ENCODE data around the gene ENOPH1.
"Not testable (repeated sequence)": the region's sequence is repeated elsewhere in the genome, so short reads cannot be mapped to it uniquely, and the experiment has no call there.

Gene ENOPH1

DNA sequence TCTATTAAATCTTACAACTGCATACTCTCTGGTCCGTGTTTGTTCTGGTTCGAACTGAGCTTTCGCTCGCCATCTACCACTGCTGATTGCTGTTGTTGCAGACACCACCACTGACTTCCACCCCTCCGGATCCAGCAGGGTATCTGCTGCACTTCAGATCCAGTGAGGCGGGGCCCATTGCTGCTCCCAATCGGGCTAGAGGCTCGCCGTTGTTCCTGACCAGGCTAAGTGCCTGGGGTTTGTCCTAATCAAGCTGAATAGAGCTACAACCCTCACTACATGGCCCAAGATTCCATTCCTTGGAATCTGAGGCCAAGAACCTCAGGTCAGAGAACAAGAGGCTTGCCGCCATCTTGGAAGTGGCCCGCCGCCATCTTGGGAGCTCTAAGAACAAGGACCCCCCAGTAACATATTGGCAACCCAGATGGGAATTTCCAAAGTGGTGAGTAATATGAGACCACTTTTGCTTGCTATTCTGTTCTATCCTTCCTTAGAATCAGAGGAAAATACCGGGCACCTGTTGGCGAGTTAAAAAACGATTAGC lies 43.3 kb downstream of the ENOPH1 start:
- no peak for DNase-seq

DNA sequence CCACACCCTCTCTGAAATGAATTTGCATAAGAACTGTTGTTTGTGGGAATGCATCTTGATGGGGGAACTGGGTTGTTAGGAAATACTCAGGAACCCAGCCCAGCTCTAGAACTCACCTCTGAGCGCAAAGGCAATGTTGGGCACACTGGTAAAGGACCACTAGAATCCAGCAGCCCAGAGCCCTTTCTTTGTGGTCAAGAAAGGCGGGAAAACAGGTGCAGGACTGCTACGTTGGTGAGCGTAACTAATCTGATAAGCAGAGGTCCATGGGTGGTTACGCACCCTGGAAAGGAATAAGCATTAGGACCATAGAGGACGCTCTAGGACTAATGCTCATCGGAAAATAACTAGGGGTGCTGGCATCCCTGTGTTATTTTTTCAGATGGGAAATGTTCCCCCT lies 45.5 kb downstream of the ENOPH1 start:
- DNase-seq = not testable (repeated sequence)

DNA sequence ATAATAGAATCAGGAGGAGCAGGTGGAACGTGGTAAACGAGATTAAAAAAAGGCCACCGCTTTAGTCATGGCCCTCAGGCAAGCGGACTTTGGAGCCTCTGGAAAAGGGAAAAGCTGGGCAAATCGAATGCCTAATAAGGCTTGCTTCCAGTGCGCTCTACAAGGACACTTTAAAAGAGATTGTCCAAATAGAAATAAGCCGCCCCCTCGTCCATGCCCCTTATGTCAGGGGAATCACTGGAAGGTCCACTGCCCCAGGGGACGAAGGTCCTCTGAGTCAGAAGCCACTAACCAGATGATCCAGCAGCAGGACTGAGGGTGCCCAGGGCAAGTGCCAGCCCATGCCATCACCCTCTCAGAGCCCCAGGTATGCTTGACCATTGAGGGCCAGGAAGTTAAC lies 47.1 kb downstream of the ENOPH1 start:
- not testable (repeated sequence) for DNase-seq

DNA sequence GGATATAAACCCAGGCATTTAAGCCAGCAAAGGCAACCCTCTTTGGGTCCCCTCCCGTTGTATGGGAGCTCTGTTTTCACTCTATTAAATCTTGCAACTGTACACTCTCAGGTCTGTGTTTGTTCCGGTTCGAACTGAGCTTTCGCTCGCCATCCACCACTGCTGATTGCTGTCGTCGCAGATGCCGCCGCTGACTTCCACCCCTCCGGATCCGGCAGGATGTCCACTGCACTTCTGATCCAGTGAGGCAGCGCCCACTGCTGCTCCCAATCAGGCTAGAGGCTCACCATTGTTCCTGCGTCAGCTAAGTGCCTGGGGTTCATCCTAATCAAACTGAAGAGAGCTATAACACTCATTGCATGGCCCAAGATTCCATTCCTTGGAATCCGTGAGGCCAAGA lies 49.2 kb downstream of the ENOPH1 start:
- no peak for DNase-seq

DNA sequence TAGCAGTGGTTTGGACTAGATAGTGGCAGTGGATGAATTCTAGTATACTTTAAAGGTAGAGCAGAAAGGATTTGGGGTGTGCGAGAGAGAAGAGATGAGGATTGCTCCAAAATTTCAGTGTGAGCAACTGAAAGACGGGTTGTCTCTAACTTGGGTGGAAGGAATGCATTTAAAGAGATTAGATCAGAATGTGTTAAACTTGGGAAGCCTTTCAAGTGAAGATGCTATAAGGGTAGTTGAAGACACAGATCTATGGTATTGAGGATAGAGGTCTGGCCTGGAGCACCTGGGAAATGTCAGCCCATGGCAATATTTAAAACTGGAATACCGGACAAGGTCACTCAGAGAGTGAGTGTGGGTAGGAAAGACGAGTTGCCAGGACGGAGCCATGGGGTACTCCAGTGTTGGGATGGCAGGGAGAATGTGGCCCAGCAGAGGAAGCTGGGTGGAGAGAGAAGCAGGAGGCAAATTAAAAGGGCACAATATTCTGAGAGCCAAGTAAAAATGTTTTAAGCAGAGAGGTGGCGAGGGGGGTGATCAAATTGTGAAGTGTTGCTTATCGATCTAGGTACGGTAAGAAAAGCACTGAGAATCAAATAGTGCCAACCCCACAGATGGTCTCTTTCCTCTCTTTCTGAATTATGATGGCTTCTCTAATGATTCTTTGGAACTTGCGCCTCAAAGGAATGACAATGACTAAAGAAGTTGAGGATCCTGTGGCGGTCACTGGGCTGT lies 50.5 kb downstream of the ENOPH1 start:
- no peak for DNase-seq

DNA sequence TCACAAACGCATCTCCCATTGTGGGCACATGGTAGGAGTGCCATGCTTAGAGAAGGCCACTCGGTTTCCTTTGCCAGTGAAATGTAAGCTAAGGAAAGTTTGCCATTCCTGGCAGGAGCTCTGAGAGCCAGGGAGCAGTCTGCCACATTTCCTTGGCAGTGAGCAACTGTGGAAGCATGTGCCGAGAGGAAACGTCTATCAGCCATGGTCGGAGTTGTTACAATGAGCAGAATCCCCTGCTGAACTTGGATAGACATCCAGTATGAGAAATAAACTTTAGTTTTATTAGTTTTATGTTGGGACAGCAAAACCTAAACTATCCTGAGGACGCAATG lies 51.1 kb downstream of the ENOPH1 start:
- no peak for DNase-seq

DNA sequence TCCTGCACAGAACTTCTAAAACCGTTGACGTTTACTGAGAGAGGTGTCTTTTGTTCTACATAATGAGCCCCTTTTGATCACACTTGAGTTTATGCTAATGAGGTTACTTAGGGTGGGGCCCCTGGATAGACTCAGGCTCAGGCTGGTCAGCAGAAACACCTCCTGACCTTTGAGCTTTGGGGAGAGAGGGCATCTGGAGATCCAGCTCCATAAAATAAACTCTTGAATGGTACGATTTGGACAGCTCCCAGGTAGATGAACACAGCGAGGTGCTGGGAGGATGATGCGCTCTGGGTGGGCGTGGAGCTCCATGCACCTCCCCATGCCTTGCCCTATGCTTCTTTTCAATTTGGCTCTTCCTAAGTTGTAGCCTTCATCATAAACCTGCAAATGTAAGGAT lies 52.0 kb downstream of the ENOPH1 start:
- no peak for DNase-seq

DNA sequence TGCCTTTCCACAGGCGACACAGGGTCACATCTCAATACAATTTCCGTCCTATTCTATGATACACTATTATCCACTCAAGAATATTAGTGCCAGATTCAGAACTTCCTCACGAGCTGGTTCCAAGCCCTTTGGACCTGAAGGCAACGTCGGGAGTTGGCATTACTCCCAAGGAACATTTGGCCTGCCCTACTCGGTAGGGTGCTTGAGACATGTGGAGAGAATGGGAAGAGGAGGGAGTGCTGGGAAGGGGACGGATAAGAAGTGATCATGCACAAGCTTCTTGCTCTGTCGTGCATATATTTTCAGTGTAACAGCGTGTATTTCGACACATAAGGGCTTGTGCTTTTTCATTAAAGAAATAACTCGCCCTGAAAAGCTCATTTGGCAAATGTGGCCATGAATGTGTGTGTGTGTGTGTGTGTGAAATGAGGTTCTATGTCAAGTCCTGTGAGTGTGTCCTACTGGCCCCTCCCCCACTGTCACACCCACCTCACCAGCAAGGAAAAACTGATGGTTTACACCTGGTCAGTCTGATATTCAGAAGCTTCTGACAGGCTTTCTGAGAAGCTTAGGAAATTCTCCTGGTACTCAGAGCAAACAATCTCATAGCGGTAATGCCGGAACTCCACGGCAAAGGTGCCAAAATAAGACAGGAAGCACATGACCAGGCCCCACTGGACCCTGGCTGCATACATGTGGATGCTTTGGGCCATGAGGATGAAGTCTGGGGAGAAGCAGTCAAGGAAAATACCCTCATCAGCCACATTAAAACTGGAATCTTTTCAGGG lies 54.8 kb downstream of the ENOPH1 start:
- DNase-seq = no peak

DNA sequence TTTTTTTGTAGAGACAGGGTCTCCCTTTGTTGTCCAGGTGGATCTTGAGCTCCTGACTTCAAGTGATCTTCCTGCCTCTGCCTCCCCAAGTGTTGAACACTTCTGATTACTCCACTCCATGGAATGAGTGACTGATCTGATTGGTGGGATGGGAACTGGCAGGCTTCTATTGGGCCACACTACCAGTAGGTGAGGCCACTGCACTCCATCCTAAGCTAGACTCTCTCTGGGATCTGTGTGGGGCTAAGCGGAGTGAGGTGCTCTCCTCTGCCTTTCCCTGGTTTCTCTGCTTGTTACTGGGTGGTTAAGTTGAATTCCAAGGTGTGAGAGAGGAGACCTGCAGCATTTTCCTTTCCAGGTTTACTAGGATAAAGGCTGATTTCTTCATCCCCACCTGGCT lies 58.7 kb downstream of the ENOPH1 start:
- no peak for DNase-seq

DNA sequence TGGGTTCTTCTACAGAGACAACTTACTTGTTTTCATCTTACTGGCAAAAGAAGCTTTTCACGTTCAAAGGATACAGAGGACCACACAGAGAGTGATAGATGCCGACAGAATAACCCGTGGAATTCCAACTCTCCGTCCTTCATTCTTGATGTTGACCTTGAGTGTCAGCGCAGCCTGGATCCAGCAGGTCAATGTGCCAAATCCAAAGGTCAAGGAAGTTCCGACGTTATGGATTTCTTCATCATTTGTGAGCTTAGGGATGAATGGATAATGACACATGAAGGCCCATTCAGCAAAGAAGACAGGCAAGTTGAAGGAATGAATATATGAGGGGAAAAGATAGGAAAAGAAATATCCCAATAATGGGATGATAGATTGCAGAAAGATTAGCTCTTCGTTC lies 59.6 kb downstream of the ENOPH1 start:
- DNase-seq = no peak

DNA sequence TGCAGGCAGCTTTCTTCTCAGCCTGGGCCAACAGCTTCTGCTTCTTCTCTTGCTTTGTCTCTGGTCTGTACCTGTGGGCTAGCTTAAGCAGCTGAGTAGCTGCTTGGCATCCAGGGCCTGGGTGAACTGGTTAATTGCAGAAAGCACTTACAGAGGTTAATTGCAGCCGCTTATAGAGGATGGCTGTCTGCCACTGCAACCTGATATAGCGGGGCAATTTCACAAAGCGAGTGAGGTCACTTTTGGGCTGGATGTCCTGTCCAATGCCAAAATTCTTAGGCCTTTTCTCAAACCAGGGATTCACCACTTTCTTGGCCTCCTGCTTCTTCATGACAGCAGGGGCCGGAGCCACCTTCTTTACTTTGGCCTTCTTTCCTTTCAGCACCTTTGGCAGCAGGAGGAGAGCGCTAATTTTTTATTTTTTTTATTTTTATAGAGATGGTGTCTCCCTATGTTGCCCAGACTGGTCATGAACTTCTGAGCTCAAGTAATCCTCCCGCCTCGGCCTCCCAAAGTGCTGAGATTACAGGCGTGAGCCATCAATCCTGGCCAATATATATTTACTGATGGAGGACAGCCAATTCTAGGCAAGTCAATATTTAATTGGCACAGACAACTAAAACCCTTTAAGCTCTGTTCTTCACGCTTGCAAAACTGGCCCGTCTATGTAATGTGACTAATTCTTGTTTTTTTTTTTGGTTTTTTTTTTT lies 61.0 kb downstream of the ENOPH1 start:
- no peak for DNase-seq

DNA sequence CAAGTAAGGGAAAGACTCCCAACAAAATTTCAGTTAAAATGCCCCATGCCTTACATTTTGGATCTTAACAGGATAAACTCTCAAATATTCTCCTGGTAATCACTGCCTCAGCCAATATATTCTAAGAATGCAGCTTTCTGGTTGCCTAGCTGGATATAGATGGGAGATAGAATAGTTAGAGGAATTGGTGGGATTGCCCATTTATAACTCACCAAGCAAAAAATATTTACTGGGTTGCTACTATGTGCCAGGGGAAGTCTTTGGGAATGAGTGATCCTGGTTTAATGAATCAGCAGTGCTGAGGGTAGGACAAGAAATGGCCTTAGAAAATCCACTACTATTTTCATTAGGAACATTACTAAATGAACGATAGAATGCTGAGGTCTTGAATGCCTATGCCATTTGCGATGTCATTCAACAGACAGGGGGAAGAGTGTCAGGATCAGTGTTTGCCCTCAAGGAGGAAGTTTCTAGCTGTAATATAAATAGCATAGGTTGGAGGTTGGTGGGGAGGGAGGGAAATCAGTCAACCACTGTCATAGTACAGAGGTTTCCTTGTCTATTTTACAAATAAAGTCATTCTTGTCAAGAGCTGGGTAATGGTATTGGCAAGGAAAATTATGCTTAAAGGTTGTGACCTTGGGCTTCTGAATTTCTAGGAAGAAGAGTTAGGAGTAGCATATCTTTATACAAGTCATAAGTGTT lies 63.5 kb downstream of the ENOPH1 start:
- no peak for DNase-seq

DNA sequence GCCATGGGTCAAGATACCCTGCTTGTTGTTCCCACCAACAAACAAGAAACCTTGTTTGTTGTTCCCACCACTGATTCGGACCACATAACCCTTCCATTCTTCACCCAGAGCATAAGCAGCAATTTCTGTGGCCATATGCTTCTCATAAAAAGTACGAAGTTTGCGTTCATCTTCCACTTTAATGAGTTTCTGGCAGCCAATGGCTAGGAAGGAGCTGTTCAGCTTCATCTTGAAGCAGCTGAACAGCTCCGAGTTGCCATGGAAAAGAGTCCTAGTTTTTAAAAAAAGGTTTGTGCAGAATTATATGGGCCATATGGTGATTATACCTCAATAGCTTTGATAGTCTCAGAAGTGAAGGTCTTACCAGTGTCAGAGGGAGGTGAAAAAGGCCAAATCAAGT lies 65.3 kb downstream of the ENOPH1 start:
- DNase-seq = no peak

DNA sequence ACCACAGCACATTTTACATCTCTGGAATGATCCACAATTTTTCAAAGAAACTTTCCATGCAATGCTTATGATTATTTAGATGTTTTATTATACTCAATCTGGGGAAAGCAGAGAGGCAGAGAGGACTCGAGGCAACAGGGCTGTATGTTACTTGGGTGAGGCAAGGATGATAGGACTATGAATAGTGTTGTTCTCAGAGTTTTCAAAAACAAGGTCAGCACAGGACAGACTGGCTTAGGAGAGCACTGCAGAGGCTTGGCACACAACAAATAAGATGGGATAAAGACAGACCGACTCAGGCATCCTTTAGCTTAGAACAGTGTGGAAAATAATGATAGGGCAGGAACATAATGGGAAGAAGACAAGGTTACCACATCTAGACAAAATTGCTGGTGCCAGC lies 66.0 kb downstream of the ENOPH1 start:
- no peak for DNase-seq

DNA sequence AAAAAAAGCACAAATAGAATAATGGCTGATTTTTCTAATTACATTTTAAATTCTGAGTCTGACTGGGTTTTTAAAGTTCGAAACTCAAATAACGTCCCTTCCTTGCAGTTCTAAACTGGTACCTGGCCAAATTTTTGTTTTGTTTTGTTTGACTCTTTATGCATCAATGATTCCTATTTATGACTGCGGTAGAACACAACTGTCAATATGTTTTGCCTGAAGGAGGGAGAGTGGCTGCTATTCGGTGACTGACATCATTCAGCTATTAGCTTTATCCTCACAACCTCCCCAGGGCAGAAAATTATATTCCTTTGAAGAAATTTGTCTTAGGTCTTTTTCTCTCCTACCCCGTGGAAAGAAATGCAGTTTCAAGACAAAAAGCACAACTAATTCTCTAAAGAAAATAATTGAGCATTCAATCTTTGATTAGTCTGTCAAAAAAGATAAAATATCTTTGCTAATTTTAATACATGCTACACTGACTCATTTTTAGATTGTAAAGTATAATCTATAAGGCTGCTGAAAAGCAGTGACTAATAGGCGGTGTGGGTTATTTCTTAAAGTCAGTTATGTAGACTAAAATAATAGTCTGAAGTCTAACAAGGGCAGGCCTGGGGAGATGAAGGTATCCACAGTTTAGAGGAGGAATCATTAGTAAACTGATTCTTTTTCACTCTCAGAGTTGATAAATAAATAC lies 69.5 kb downstream of the ENOPH1 start:
- DNase-seq = no peak

DNA sequence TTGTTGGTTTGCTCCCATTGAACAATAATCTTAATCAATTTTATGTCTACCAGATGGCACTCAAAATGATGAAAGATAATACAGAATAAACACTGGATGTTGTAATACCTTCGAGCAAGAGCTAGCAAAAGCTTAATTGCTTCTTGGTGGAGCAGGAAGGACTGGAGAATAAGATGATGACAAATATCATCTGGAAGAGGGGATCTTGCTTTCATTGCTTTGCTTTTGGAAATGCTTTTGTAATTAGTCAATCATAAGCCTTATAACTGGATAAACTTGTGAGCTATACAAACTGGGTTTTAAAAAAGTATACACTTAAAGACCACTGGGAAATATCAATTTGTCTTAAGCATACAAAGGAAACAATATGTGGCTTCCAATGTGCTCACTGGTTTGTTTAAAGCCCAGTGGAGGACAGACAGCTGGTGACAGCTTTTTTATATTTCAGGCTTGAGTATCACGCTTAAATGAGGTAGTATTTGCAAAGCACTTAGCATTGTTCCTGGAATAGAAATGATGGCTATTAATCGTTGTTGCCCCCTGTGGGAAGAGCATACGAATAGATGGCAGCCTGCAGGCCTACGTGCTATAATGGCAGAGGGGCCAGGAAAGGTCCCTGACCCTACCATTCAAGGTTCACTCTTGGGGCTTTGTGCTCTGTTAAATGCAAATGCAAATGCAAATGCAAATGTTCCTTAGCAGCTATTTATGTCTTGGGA lies 70.2 kb downstream of the ENOPH1 start:
- no peak for DNase-seq

DNA sequence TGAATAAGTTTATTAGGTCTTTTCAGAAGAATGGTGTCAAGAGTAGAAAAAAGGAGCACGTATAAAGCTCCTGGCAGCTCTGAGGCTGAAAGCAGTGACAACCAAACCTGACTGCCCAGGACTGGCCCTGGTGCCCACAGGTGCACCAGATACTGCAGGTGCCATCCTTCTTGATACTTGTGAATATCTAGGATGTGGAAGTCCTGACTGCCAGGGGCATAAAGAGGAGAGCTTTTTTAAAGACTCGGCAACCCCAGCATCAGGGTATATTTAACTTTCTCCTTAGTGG lies 70.7 kb downstream of the ENOPH1 start:
- no peak for DNase-seq

DNA sequence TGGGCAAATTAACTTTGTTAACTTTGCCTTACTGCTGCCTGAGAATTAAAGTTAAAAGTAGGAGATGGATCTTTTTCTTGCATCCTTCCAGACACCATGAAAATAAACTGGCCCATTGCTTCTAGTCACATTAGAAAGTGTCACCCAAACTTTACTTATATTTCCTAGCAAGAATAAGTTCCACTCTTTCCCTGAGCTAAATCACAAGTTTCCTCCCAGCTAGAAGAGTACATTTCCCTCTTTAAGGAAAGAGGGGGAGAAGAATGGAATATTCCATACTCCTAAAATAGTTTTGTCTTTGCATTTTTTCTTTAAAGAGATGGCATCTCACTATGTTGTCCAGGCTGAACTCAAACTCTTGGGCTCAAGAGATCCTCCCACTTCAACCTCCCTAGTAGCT lies 77.6 kb downstream of the ENOPH1 start:
- no peak for DNase-seq

DNA sequence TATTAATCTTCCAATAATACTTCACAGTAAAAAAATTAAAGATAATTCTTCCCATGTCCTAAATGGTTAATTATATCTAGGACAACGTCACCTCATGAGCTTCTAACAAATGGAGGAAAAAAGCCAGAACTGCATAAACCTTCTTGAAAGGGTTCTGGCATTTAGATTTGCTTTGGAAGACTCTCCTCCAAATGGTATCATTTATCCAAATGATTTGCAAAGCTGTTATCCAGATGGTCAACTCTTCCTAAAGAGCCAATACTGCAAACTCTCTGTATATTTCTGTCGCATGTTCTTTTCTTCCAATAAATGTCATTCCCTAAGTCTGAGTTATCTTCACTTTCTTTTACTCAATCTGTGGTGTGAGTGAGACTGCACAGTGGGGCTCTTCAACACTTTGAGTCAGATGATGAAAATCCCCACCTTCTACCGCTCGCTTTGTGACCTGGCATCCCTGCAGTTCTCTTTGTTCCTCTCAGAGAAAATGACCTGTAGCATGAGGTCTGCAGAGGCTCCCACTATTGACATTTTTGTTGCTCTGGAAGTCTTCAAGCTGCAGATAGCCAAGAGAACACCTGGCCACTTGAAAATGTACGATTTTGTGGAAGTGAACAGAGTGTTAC lies 78.5 kb downstream of the ENOPH1 start:
- no peak for DNase-seq

DNA sequence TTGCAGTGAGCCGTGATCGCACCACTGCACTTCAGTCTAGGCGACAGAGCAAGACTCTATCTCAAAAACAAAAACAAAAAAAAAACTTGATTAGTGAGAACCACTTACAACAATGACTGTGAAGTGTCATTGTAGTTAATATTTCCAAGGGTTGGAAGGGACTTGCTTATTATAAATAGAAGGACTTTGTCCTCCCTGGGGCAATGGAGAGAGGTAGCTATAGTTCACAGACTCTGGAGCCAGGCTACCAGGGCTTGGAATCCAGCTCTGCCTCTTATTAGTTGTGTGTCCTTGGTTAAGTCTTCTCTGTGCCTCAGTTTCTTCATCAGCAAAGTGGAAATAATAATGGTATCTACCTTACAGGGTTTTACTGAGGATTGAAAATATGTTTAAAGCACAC lies 79.8 kb downstream of the ENOPH1 start:
- no peak for DNase-seq
